ENCODE results near the gene NPAP1. TPM values are rescaled to one million over a fixed set of nuclear protein-coding genes. Genes with fewer than 3 reads are reported as not detected.
"Not testable (repeated sequence)": the region's sequence is repeated elsewhere in the genome, so short reads cannot be mapped to it uniquely, and the experiment has no call there.

NPAP1 gene
- total and polyA plus RNA-seq, 2 of the 13 experiments (the other 11 are each of a cell fraction or from before 2014, with no cell fraction given): not detected

GRCh38 chr15:24682002-24682401 lies 6.4 kb downstream of the NPAP1 start:
- TF ChIP-seq CTCF (CRISPR knock-in tag; IDR thresholded peaks at IDR 0.05) (no peak), TOE1 (CRISPR knock-in tag; IDR thresholded peaks at IDR 0.05) (no peak), LCORL (IDR thresholded peaks at IDR 0.05) (no peak), LCORL (CRISPR knock-in tag; IDR thresholded peaks at IDR 0.05) (no peak), PHB2 (IDR thresholded peaks at IDR 0.05; ENCODE audit: partially characterized antibody) (no peak), MTF2 (CRISPR knock-in tag; IDR thresholded peaks at IDR 0.05; ENCODE audit: borderline replicate concordance) (no peak), ZNF607 (CRISPR knock-in tag; IDR thresholded peaks at IDR 0.05; ENCODE audit: borderline replicate concordance) (no peak), ZGPAT (CRISPR knock-in tag; IDR thresholded peaks at IDR 0.05) (no peak), ZNF441 (CRISPR knock-in tag; IDR thresholded peaks at IDR 0.05; ENCODE audit: borderline replicate concordance) (no peak), ZNF317 (CRISPR knock-in tag; IDR thresholded peaks at IDR 0.05) (no peak)
- TF ChIP-seq, protein P1, sequence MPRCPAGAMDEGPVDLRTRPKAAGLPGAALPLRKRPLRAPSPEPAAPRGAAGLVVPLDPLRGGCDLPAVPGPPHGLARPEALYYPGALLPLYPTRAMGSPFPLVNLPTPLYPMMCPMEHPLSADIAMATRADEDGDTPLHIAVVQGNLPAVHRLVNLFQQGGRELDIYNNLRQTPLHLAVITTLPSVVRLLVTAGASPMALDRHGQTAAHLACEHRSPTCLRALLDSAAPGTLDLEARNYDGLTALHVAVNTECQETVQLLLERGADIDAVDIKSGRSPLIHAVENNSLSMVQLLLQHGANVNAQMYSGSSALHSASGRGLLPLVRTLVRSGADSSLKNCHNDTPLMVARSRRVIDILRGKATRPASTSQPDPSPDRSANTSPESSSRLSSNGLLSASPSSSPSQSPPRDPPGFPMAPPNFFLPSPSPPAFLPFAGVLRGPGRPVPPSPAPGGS (CRISPR knock-in tag; IDR thresholded peaks at IDR 0.05): no peak
- no peaks in the 10 kb centered on the region for H3K4me1 ChIP-seq (ENCODE audit: insufficient read depth, low read length)
- ATAC-seq (no peak), DNase-seq (ENCODE audit: low spot score) (no peak), FAIRE-seq (no peak)
- no peaks in the 10 kb centered on the region for H3K27me3 ChIP-seq (ENCODE audit: control insufficient read depth in 1 of 2, insufficient read depth in 2 of 2, low read length in 2 of 2)
- 4% methylated on average over 3 of the region's 3 CpGs for WGBS (ENCODE audit: low lambda C conversion rate)
- no peak overlapping the region for H3K4me2 ChIP-seq (ENCODE audit: low read depth, low read length)
- BruUV-seq (replicated peaks): no TSS peak
- CTCF ChIA-PET (ENCODE audit: low intra/inter-chr PET ratio, low total read pairs): no interaction called here
- H3K36me3 ChIP-seq (replicated peaks in 1 of 2; ENCODE audit: control insufficient read depth in 1 of 2, insufficient read depth in 2 of 2, low read length in 2 of 2): no peaks in the 10 kb centered on the region
- intact Hi-C loops (cut with micrococcal nuclease; ENCODE audit: unreplicated experiment): no loop called here
- H3K9ac ChIP-seq (ENCODE audit: insufficient read depth, low read depth, low read length): no peak overlapping the region
- no peaks in the 10 kb centered on the region for H3K79me2 ChIP-seq (ENCODE audit: insufficient read depth, low read length)
- in situ Hi-C loops (cut with HindIII; ENCODE audit: extremely low pct_ligation_motif_present, low pct_unique_long_range_greater_than_20kb): no loop called here
- H3K9me3 ChIP-seq (ENCODE audit: low read length): peaks cover 84% of the 10 kb centered on the region
- no peak overlapping the region for H2AFZ ChIP-seq (ENCODE audit: low read length)
- H3K4me3 ChIP-seq (replicated peaks in 1 of 3; ENCODE audit: insufficient read depth in 1 of 3, low read depth in 2 of 3, low read length in 3 of 3): no peak overlapping the region
- H4K20me1 ChIP-seq (ENCODE audit: insufficient read depth, low read length): no peaks in the 10 kb centered on the region
- H3K27ac ChIP-seq (ENCODE audit: extremely low read length, insufficient read depth, low read length): no peak overlapping the region
- POLR2A ChIA-PET: no interaction called here

GRCh38 chr15:24682905-24683304 lies 7.3 kb downstream of the NPAP1 start:
- WGBS (ENCODE audit: low lambda C conversion rate): 56% methylated on average over 4 of the region's 4 CpGs
- H3K4me2 ChIP-seq (ENCODE audit: low read depth, low read length); in situ Hi-C loops (cut with HindIII; ENCODE audit: extremely low pct_ligation_motif_present, low pct_unique_long_range_greater_than_20kb); H3K27ac ChIP-seq (ENCODE audit: extremely low read length, insufficient read depth, low read length); BruUV-seq (replicated peaks); intact Hi-C loops (cut with micrococcal nuclease; ENCODE audit: unreplicated experiment); CTCF ChIA-PET (ENCODE audit: low intra/inter-chr PET ratio, low total read pairs); H3K4me1 ChIP-seq (ENCODE audit: insufficient read depth, low read length); POLR2A ChIA-PET; H3K9ac ChIP-seq (ENCODE audit: insufficient read depth, low read depth, low read length); H2AFZ ChIP-seq (ENCODE audit: low read length); H3K27me3 ChIP-seq (ENCODE audit: control insufficient read depth in 1 of 2, insufficient read depth in 2 of 2, low read length in 2 of 2); H3K4me3 ChIP-seq (replicated peaks in 1 of 3; ENCODE audit: insufficient read depth in 1 of 3, low read depth in 2 of 3, low read length in 3 of 3); H3K79me2 ChIP-seq (ENCODE audit: insufficient read depth, low read length); H4K20me1 ChIP-seq (ENCODE audit: insufficient read depth, low read length); H3K36me3 ChIP-seq (replicated peaks in 1 of 2; ENCODE audit: control insufficient read depth in 1 of 2, insufficient read depth in 2 of 2, low read length in 2 of 2); FAIRE-seq; ATAC-seq; DNase-seq (ENCODE audit: low spot score): not testable (repeated sequence)
- peaks cover 84% of the 10 kb centered on the region for H3K9me3 ChIP-seq (ENCODE audit: low read length)
